H9 (cell line): ENCODE results near the gene MMP24OS. TPM values are rescaled to one million over a fixed set of nuclear protein-coding genes. Genes with fewer than 3 reads are reported as not detected.

Experiments used
- DNase-seq: peaks from one replicate; pipeline ENCODE4 v3.0.0-alpha.2; 2017
- H2AFZ ChIP-seq: one replicate; pipeline ENCODE4 v1.6.1; 2013; ENCODE audit warnings: mild to moderate bottlenecking, low read length, control low read depth, moderate library complexity
- H2AK5ac ChIP-seq: 2 replicates; pipeline ENCODE4 v1.6.1; 2013; ENCODE audit warnings: low read length, control low read depth, mixed read lengths; ENCODE audit not compliant: insufficient read length
- H2BK120ac ChIP-seq: one replicate; pipeline ENCODE4 v1.6.1; 2013; ENCODE audit warnings: low read depth, mild to moderate bottlenecking, low read length, control low read depth, inconsistent platforms; ENCODE audit not compliant: poor library complexity, severe bottlenecking
- H2BK12ac ChIP-seq: 2 replicates; pipeline ENCODE4 v1.6.1; 2013; ENCODE audit warnings: low read length, control low read depth, mixed read lengths, low read depth; ENCODE audit not compliant: insufficient read length
- H2BK15ac ChIP-seq: 2 replicates; pipeline ENCODE4 v1.6.1; 2013; ENCODE audit warnings: low read depth, low read length, control low read depth
- H2BK20ac ChIP-seq: one replicate; pipeline ENCODE4 v1.6.1; 2013; ENCODE audit warnings: low read depth, mild to moderate bottlenecking, low read length, control low read depth, inconsistent platforms; ENCODE audit not compliant: poor library complexity, severe bottlenecking
- H2BK5ac ChIP-seq: 2 replicates; pipeline ENCODE4 v1.6.1; 2013; ENCODE audit warnings: low read length, control low read depth, mixed read lengths; ENCODE audit not compliant: insufficient read length
- H3K14ac ChIP-seq: 2 replicates; pipeline ENCODE4 v1.6.1; 2013; ENCODE audit warnings: low read length, control low read depth; ENCODE audit not compliant: insufficient read depth
- H3K18ac ChIP-seq: 2 replicates; pipeline ENCODE4 v1.6.1; 2013; ENCODE audit warnings: low read depth, mild to moderate bottlenecking, mixed read lengths, low read length, control low read depth; ENCODE audit not compliant: insufficient read length
- H3K23ac ChIP-seq: 2 replicates; pipeline ENCODE4 v1.6.1; 2013; ENCODE audit warnings: low read length, control low read depth, mixed read lengths, low read depth; ENCODE audit not compliant: insufficient read length
- H3K23me2 ChIP-seq: 2 replicates; pipeline ENCODE4 v1.6.1; 2013; ENCODE audit warnings: low read depth, mild to moderate bottlenecking, mixed read lengths, low read length, control low read depth; ENCODE audit not compliant: insufficient read length, poor library complexity, severe bottlenecking
- H3K27ac ChIP-seq: 2 replicates; pipeline ENCODE4 v1.5.1; 2013; ENCODE audit warnings: low read length, control low read depth, mixed read lengths, low read depth; ENCODE audit not compliant: insufficient read length
- H3K27me3 ChIP-seq: 2 replicates; pipeline ENCODE4 v1.6.1; 2013; ENCODE audit warnings: low read length, control low read depth, inconsistent platforms; ENCODE audit not compliant: insufficient read depth
- H3K4ac ChIP-seq: 2 replicates; pipeline ENCODE4 v1.6.1; 2013; ENCODE audit warnings: low read depth, mild to moderate bottlenecking, control low read depth, inconsistent platforms, low read length, moderate library complexity
- H3K4me1 ChIP-seq: 2 replicates; pipeline ENCODE4 v1.6.1; 2013; ENCODE audit warnings: low read length, control low read depth, inconsistent platforms; ENCODE audit not compliant: insufficient read depth
- H3K4me2 ChIP-seq: 2 replicates; pipeline ENCODE4 v1.6.1; 2013; ENCODE audit warnings: low read length, control low read depth, mixed read lengths; ENCODE audit not compliant: insufficient read length, insufficient read depth
- H3K56ac ChIP-seq: 2 replicates; pipeline ENCODE4 v1.6.1; 2013; ENCODE audit warnings: low read depth, mild to moderate bottlenecking, mixed read lengths, low read length, control low read depth; ENCODE audit not compliant: insufficient read length
- H3K79me1 ChIP-seq: 2 replicates; pipeline ENCODE4 v1.6.1; 2013; ENCODE audit warnings: low read depth, mild to moderate bottlenecking, moderate library complexity, low read length, control low read depth, inconsistent platforms; ENCODE audit not compliant: insufficient read depth, poor library complexity, severe bottlenecking
- H3K79me2 ChIP-seq: 2 replicates; pipeline ENCODE4 v1.6.1; 2013; ENCODE audit warnings: low read length, control low read depth, inconsistent platforms; ENCODE audit not compliant: insufficient read depth
- H3K9ac ChIP-seq: 2 replicates; pipeline ENCODE4 v1.6.1; 2013; ENCODE audit warnings: low read length, control low read depth, mixed read lengths; ENCODE audit not compliant: insufficient read length; ENCODE audit errors: extremely low read depth
- H3K9me3 ChIP-seq: one replicate; pipeline ENCODE4 v1.6.1; 2013; ENCODE audit warnings: low read depth, low read length, inconsistent platforms; ENCODE audit not compliant: control insufficient read depth
- H3T11ph ChIP-seq: one replicate; pipeline ENCODE4 v1.6.1; 2013; ENCODE audit warnings: mild to moderate bottlenecking, low read length, control low read depth, inconsistent platforms
- H4K20me1 ChIP-seq: one replicate; pipeline ENCODE4 v1.6.1; 2013; ENCODE audit not compliant: control insufficient read depth, insufficient read length, insufficient read depth
- H4K5ac ChIP-seq: 2 replicates; pipeline ENCODE4 v1.6.1; 2013; ENCODE audit warnings: low read depth, mild to moderate bottlenecking, mixed read lengths, low read length, control low read depth; ENCODE audit not compliant: insufficient read length
- H4K8ac ChIP-seq: replicated peaks from 2 replicates; pipeline ENCODE4 v1.6.1; 2013; ENCODE audit warnings: low read length, control low read depth, mixed read lengths, low read depth; ENCODE audit not compliant: insufficient read length
- H4K91ac ChIP-seq: 2 replicates; pipeline ENCODE4 v1.6.1; 2013; ENCODE audit warnings: low read depth, mild to moderate bottlenecking, moderate library complexity, mixed read lengths, low read length, control low read depth; ENCODE audit not compliant: insufficient read length
- H3K27ac Mint-ChIP-seq, 3 experiments: 2 replicates in 2 of 3; 3 replicates in 1 of 3; pipeline ENCODE4 v1.8.0; 2020 to 2021; ENCODE audit warnings: mixed read lengths in 3 of 3, mild to moderate bottlenecking in 1 of 3, moderate library complexity in 1 of 3
- H3K27me3 Mint-ChIP-seq: 2 replicates; pipeline ENCODE4 v1.8.0; 2021; ENCODE audit warnings: low read depth, mild to moderate bottlenecking, moderate library complexity, mixed read lengths
- H3K36me3 Mint-ChIP-seq, 3 experiments: 2 replicates in 2 of 3; 3 replicates in 1 of 3; pipeline ENCODE4 v1.8.0; 2020 to 2021; ENCODE audit warnings: low read depth in 3 of 3, mixed read lengths in 3 of 3; ENCODE audit not compliant: insufficient read depth in 1 of 3
- H3K4me1 Mint-ChIP-seq, 2 experiments: 2 replicates each; pipeline ENCODE4 v1.8.0; 2020; ENCODE audit warnings: mixed read lengths in 2 of 2
- H3K4me3 Mint-ChIP-seq, 2 experiments: 2 replicates in 1 of 2; 3 replicates in 1 of 2; pipeline ENCODE4 v1.8.0; 2020 to 2021; ENCODE audit warnings: mild to moderate bottlenecking in 2 of 2, mixed read lengths in 2 of 2, moderate library complexity in 1 of 2
- H3K9me3 Mint-ChIP-seq, 2 experiments: 2 replicates in 1 of 2; 3 replicates in 1 of 2; pipeline ENCODE4 v1.8.0; 2020; ENCODE audit warnings: mild to moderate bottlenecking in 2 of 2, mixed read lengths in 2 of 2, moderate library complexity in 1 of 2
- CTCF ChIP-seq: fragments of 200-600 bp; sonication (generic); conservative IDR thresholded peaks from 3 replicates; pipeline ENCODE4 v1.8.0; 2021; ENCODE audit warnings: antibody characterized with exemption, mild to moderate bottlenecking
- WGBS: extraction: QIAGEN DNeasy Blood & Tissue Kit; methylation state at CpG from one replicate; pipeline ENCODE4 v1.1.7; 2013; ENCODE audit warnings: missing lambda C conversion rate, low lambda C conversion rate, mixed read lengths; ENCODE audit not compliant: insufficient read length; ENCODE audit errors: extremely low coverage; 5-methylcytosine and 5-hydroxymethylcytosine counted together
- total RNA-seq: library from RNA; stranded (reverse); gene quantifications from 2 replicates; pipeline ENCODE4 v1.2.1, GENCODE V29; 2021

MMP24OS gene
- total RNA-seq, 1 experiment from 2014 or later, result 43.8 TPM

DNA sequence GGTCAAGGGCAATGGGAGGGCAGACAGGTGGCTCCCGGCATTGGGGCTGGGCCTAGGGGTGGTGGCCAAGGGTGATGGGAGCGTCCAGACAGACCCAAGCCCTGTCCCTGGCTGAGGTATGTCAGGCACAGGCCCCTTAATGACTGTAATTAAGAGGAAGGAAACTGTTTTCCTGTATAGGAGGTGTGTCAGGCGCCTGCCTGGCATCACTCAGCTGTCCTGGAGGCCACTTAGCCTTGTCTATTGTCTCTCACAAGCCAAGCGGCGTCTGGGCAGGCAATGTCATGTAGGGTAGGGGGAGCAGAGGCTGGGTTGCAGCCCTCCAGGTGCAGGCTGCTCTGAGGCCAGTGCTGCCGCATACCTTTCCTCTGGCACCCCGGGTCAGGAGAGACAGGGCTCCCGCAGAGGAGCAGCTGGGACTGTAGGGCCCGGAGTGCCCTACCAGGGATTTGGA, 18.2 kb upstream of the MMP24OS start:
- Mint-ChIP-seq H3K27ac (peak overlapping the region in 2 of 3 experiments; percentile 14 to 32; a peak in 2 of 7 replicates), H3K27me3 (peaks cover 13% of the 10 kb centered on the region), H3K4me1 (peaks cover 4 to 5% of the 10 kb centered on the region in 2 experiments; a peak in 3 of 4 replicates), H3K4me3 (no peak overlapping the region), H3K36me3 (no peaks in the 10 kb centered on the region; a peak in 1 of 7 replicates), H3K9me3 (no peaks in the 10 kb centered on the region; a peak in 1 of 5 replicates)
- no peak overlapping the region for H4K8ac ChIP-seq
- H4K91ac ChIP-seq, result no peak overlapping the region
- no peak overlapping the region for H2BK12ac ChIP-seq
- WGBS, result no CpG with 5 or more reads among the region's 9 CpGs
- no peak overlapping the region for H3K14ac ChIP-seq
- H3K27me3 ChIP-seq, result no peaks in the 10 kb centered on the region
- DNase-seq, result no peak
- H3K9me3 ChIP-seq, result no peaks in the 10 kb centered on the region
- H2AK5ac ChIP-seq, result no peak overlapping the region
- no peaks in the 10 kb centered on the region for H4K20me1 ChIP-seq
- H3K23me2 ChIP-seq, result no peaks in the 10 kb centered on the region
- H3K4me1 ChIP-seq, result no peaks in the 10 kb centered on the region; the same call in 1 of the 2 replicates
- H3K9ac ChIP-seq, result no peak overlapping the region
- no peak overlapping the region for H2AFZ ChIP-seq
- no peaks in the 10 kb centered on the region for H3K79me2 ChIP-seq
- no peak overlapping the region for H2BK120ac ChIP-seq
- H3K56ac ChIP-seq, result no peak overlapping the region
- H2BK20ac ChIP-seq, result no peak overlapping the region
- no peaks in the 10 kb centered on the region for H3K79me1 ChIP-seq
- no peak overlapping the region for H3K27ac ChIP-seq
- H2BK5ac ChIP-seq, result no peak overlapping the region
- H2BK15ac ChIP-seq, result no peak overlapping the region
- no peak overlapping the region for H4K5ac ChIP-seq
- no peak for TF ChIP-seq CTCF
- no peak overlapping the region for H3K23ac ChIP-seq
- no peak overlapping the region for H3K4ac ChIP-seq
- H3T11ph ChIP-seq, result no peak overlapping the region
- no peak overlapping the region for H3K4me2 ChIP-seq
- H3K18ac ChIP-seq, result no peak overlapping the region
